Measurements from ENCODE around the gene TCF7L1. TPM values are rescaled to one million over a fixed set of nuclear protein-coding genes. Genes with fewer than 3 reads are reported as not detected.

TCF7L1 gene
- polyA plus RNA-seq, 3 donors: 56.7 to 62.1 (median 58.2) TPM

GRCh38 chr2:85159589-85159988, 26.4 kb downstream of the TCF7L1 start:
- no peak for DNase-seq

DNA sequence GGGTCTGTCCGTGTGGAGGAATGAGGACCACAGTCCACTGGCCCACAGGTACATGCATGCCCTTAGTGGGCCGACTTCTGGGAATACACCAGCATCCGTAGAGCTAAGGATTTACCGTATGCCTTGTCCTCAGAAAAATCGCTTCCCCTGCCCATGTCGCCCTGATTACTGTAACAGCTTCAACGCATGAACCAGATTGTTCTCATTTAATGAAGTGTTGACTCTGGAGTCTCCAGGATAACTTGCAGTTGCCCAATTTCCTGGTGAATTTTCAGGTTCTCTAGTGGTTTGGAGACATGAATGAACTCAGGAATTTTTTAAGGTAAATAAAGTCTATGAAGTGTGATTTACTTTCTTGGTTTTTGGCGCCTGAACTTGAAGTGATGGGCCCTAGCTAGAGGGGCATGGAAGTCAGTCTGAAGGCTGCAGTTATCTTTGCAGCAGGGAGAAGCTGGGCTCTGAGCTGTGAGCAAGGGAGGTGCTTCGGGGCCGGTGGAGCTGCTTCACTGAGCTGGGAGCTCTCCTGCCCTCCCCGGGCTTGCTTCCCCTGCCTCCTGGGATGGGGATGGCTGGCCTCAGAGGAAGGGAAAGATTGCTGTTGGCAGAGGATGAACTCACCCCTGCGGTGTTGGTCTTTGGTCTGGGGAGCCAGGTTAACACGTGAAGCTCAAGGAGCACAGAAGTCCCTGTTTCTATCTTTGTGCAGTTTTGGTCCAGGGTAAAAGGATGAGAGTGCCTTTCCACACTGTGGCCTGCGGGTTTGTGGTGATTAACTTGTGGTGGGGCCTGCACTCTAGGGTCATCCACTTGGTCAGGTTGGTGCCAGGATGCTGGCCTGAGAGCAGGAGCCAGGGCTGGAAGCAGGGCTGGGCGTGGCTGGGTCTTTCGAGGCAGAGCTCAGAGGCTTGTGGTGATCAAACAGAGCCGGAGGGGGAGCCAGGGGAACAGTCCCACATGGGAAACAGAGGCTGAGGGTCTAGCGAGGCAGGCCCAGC, 28.1 kb downstream of the TCF7L1 start:
- DNase-seq: no peak

DNA sequence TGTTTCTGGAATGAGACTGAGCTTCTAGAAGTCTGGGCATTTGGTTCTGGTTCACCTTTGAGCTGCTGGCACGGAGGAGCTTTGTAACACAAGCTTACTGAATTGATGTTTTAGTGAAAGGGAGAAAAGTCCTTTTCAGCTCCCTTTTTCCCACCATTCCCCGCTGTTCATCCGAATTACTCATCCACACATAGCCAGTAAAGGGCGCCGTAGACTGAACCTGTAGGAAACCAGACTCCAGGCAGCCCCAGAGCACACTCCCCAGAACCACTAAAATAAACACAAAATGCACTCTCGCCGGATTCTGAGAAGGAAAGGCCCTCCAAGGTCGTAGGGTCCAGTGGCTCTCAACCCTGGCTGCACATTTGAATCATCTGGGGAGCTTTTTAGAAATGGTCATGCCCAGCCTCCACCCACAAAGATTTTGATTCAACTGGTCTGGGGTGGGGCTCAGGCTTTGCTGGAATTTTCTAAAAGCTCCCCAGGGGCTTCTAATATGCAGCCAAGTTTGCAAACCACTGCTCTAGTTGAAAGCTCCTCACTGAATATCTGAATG, 29.6 kb downstream of the TCF7L1 start:
- no peak for DNase-seq

DNA sequence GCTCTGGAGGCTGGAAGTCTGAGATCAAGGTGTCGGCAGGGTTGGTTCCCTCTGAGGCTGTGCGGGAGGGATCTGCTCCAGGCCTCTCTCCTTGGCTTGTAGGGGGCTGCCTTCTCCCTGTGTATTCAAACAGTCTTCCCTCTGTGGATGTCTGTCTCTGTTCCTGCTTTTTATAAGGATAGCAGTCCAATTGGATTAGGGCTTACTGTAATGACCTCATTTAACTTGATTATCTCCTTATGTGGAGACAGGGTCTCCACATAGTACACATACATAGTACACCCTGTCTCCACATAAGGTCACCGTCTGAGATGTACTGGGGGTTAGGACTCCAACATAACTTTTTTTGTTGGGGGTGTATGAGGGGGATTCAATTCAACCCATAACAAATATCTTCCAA, 30.5 kb downstream of the TCF7L1 start:
- DNase-seq: no peak

GRCh38 chr2:85164145-85164569, 31.0 kb downstream of the TCF7L1 start:
- DNase-seq: no peak

GRCh38 chr2:85165088-85165690, 32.0 kb downstream of the TCF7L1 start:
- no peak for DNase-seq

- no peak for DNase-seq
Measured at GRCh38 chr2:85166021-85166420, 32.8 kb downstream of the TCF7L1 start.

- no peak for DNase-seq
Measured at GRCh38 chr2:85167479-85167878, 34.3 kb downstream of the TCF7L1 start.

DNA sequence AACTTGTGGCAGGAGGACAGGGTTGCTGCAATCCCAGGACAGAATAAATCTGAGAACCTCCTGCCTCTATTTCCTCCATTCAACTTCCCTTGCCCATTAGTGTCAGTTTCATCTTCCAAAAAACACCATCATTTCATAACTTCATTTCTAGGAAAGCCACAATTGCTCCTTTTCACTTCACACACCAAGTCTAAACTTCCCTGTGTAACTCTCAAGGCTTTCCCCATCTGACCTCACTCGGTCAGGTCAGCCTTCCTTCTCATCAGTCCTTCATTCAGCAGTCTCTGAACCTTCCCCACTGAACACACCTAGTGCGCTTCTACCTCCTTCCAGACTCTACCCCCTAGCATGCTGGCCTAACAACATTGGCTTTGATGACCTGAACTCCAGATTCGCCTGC, 35.8 kb downstream of the TCF7L1 start:
- DNase-seq: no peak

- no peak for DNase-seq
Measured at GRCh38 chr2:85169581-85169980, 36.4 kb downstream of the TCF7L1 start.

- DNase-seq: no peak
Measured at GRCh38 chr2:85170938-85171475, 37.8 kb downstream of the TCF7L1 start.

GRCh38 chr2:85171916-85172315, 38.7 kb downstream of the TCF7L1 start:
- DNase-seq: no peak

DNA sequence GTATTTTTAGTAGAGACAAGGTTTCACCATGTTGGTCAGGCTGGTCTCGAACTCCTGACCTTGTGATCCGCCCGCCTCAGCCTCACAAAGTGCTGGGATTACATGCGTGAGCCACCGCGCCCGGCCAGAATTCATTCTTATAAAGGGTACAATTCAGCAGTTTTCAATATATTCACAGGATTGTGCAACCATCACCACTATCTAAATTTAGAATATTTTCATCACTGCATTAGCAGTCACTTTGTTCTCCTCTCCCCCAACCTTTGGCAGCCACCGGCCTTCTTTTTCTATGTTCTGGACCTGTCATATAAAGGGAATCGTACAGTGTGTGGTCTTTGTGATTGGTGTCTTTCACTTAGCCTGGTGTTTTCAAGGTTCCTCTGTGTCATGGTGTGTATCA, 40.7 kb downstream of the TCF7L1 start:
- DNase-seq: no peak

DNA sequence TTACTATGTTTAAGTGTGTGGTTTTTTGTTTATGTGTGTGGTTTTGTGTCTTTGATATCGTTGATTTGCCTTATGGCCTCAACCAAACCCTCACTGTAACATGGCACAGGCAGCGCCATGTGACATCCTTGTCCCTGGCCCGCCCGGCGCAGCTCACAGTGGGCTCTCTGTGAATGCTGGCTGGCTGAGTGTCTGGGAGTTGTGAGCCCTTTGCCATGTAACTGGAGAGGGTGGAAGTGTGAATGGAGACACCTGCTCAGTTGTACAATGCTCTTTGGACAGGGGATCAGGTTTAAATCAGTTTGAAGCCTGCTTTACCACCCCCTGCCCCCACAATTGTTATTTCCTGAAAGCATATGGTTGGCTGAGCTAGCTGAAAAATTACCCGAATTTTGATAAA, 41.8 kb downstream of the TCF7L1 start:
- no peak for DNase-seq

- DNase-seq: no peak
Measured at GRCh38 chr2:85175369-85176299, 42.4 kb downstream of the TCF7L1 start.

DNA sequence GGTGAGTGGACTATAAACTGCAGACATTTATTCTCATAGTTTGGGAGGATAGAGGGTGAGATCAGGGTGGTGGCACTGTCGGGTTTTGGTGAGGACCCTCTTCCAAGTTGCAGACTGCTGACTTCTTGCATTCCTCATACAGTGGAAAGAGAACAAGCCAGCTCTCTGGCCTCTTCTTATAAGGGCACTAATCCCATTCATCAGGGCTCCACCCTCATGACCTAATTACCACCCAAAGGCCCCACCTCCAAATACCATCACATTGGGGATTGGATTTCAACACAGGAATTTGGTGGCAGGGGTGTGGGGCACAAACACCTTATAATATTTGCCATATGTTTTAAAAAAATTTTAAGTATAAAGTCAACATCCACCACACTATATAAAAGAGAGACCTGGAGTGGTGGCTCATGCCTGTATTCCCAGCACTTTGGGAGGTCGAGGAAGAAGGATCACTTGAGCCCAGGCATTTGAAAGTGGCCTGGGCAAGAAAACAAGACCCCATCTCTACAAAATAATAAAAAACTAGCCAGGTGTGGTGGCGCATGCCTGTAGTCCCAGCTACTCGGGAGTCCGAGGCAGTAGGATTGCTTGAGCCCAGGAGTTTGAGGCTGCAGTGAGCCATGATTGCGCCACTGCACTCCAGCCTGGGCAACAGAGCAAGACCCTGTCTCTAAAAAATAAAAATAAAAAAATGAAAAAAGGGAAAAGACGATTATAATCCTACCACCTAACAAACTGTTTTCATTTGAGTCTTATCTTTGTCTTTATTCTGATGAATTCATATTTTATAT, 44.0 kb downstream of the TCF7L1 start:
- no peak for DNase-seq

DNA sequence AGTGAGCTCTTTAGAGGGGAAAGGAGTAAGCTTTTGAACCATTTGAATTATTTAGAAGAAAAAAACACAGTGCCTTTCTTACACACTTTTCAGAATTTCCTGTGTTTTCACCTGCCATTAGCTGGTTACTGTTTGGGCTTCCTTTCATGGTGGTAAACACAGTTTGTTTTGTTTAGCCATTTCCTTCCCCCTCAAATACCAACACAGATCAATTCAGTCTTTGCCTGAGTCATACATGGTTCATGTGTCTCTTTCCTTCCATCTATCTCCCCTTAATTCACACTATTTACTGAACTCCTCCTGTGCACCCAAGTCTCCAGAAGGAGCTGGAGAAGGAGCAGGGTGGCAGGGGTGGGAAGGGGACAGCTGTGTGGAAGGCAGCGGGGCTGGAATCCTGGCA, 45.0 kb downstream of the TCF7L1 start:
- no peak for DNase-seq

- no peak for DNase-seq
Measured at GRCh38 chr2:85178980-85179411, 45.8 kb downstream of the TCF7L1 start.

GRCh38 chr2:85179541-85179940, 46.3 kb downstream of the TCF7L1 start:
- DNase-seq: no peak

DNA sequence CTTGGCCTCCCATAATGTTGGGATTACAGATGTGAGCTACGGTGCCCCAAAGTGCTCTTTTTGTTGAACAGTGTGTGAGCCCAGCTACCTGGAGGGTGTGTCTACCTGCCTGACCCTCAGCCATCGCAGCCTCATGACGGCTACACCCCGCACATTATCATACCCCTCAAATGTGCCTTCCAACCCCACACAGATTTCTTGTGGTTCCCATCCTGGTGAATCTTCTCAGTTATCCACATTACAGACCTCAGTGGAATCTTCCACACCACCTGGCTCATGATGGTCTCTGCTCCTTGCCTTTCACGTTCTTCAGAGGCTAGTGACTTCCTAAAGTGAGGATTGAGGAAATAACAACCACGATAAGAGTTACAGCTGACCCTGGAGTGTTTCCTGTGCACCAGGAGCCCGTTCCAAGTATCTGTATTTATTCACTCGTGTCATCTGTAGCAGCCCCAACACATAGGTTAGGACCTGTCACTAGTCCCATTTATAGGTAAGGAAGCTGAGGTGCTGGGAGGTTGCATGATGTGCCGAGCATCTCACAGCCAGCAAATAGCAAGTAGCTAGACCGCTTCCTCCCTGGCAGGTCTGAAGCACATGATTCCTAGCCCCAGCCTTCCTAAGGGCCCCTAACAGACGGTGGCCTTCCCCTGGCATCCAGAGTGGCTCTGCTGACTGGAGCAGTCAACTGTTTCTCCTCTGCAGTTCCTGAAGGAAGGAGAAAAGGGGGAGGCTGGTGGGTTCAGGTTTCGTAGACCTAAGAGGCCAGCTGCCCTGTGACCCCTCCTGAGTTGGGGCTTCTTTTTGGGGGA, 47.3 kb downstream of the TCF7L1 start:
- DNase-seq: no peak
